HG02759 (cell line): ENCODE measurements around the gene TUBB4B.

Source experiments
- ATAC-seq: cut with Tn5 transposase; IDR thresholded peaks from one replicate; pipeline ENCODE4 v1.9.1; 2021; ENCODE audit warnings: mild to moderate bottlenecking, moderate library complexity; ENCODE audit not compliant: unreplicated experiment

Gene TUBB4B

DNA sequence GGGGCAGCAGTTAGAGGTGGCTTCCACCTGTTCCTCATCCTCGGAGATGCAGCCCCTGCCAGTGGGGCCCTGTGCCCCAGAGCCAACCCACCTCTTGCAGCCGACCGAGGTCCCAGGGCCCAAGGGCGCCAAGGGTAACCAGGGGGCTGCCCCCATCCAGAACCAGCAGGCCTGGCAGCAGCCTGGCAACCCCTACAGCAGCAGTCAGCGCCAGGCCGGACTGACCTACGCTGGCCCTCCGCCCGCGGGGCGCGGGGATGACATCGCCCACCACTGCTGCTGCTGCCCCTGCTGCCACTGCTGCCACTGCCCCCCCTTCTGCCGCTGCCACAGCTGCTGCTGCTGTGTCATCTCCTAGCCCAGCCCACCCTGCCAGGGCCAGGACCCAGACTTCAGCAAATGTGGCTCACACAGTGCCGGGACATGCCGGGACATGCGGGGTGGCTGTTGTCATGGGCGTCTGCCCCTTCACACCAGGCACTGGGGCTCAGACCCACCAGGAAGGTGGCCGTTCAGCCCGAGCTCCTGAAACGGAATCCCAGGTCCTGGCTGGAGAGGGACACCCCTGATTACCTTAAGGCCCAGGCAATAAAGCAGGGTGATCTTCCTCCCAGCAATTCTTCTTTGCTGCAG is 15.3 kb upstream of the TUBB4B start:
- ATAC-seq, result no peak

DNA sequence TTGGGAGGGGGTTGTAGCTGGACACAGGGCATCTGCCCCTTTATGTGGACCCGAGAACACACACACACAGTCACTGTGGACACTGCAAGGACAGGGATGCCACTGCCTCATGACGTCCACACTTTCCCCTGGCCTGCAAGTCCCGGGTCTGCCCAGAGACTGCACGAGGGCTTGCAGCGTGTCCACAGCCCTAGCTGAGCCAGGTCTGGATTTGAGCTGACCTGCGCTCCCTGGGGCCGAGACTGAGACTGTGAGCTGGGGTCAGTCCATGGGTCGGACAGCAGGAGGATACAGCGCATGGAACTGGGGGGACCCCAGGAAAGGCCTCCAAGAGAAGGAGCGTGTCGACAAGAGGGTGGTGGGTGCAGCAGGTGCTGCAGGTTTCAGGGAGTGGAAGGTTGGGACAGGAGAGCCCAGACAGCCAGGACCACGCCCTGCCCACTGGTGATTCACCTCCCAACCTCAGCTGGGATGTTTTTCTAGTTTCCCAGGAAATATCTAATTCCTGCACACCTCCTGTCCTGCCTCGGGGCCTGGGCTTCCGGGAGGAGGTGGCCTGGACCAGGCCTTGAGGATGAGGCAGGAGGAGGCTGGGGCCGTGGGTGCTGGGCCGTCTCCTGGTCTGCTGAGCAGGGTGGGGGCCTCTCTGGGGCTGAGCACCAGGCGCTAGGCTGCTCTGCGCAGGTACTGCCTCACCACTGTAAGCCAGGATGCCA is 14.6 kb upstream of the TUBB4B start:
- no peak for ATAC-seq

DNA sequence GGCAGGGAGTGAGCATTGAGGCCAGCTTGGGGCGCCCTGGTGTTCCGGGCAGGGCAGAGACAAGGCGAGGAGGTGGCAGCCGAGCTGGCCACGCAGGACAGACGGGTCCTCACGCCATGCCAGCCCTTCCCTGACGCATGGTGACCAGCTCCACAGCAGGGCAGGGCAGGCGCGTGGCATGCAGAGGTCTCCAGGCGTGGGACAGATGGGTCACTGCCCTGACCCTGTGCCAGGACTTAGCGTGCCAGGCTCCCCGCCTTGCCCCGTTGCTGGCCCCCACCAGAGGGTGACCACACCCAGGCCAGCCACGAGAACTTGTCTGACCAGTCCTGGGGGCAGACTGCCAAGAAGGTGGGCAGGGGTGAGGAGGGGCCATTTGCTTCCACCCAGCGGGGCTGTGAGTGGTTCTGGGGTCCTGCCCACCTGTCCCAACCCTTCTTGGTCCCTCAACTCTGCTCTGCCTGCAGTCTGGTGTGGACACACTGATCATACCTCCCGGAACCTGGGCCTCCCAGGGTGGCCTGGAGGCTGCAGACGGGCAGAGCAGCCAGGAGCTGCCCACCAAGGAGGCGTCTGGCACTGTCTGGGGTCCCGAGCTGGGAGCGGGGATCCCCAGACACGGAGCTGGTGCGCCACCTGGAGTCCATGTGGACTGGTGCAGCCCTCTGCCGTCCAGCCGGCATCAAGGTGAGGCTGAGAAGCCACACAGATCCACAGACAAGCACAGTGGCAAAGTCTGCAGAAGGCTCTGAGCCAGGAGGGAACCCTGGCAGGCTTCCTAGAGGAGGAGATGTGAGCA is 13.8 kb upstream of the TUBB4B start, which contains the start of gene RNF224:
Gene RNF224, plus strand, starts transcription at position 449 of the 799 bp plus-strand sequence. CDS start 834 bp downstream, outside the sequence.
- ATAC-seq, result no peak

DNA sequence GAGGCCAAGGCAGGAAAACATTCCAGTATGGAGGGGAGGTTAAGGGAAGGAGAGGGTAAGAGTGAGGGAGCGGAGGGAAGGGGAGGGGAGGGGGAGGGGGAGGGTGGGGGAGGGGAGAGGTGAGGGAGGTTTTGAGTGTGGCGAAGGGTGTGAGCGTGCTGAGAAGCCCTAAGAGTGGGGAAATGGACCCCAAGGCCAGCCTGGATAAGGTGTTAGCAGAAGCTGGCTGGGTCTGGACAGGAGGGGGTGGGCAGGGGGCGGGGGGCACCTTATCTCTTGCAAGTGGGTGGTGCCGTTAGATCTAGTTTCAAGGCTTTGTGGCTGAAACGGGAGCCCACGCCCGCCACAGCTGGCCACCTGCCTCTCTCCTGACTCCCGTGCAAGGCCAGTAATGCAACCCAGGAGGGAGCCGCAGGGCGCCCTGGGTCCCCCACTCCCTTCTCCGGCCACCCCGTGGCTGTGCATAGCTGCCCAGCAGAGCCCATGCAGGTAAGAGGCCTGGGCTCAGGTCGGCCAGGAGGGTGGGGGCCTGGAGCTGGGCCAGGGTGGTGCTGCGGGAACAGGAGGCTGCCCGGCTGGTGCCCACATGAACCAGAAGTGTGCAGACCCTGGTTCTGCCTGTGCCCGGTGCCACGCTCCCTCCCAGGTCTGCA is 13.1 kb upstream of the TUBB4B start:
- no peak for ATAC-seq

DNA sequence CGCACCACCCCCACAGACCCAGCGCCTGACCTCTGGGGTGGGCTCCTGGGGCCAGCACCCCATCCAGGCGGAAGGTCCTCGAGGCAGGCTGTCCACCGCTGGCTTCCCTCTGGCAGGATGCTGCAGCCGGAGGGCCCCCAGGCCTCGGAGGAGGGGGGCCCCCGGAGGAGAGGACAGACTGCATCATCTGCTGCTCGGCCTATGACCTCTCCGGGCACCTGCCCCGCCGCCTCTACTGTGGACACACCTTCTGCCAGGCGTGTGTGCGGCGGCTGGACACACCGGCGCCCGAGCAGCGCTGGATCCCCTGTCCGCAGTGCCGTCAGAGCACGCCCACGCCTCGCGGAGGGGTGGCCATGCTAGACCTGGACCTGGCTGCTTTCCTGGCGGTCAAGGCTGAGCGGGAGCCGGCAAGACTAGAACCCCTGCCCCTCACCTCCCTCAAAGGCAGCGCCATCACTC is 12.6 kb upstream of the TUBB4B start:
- ATAC-seq, result no peak

DNA sequence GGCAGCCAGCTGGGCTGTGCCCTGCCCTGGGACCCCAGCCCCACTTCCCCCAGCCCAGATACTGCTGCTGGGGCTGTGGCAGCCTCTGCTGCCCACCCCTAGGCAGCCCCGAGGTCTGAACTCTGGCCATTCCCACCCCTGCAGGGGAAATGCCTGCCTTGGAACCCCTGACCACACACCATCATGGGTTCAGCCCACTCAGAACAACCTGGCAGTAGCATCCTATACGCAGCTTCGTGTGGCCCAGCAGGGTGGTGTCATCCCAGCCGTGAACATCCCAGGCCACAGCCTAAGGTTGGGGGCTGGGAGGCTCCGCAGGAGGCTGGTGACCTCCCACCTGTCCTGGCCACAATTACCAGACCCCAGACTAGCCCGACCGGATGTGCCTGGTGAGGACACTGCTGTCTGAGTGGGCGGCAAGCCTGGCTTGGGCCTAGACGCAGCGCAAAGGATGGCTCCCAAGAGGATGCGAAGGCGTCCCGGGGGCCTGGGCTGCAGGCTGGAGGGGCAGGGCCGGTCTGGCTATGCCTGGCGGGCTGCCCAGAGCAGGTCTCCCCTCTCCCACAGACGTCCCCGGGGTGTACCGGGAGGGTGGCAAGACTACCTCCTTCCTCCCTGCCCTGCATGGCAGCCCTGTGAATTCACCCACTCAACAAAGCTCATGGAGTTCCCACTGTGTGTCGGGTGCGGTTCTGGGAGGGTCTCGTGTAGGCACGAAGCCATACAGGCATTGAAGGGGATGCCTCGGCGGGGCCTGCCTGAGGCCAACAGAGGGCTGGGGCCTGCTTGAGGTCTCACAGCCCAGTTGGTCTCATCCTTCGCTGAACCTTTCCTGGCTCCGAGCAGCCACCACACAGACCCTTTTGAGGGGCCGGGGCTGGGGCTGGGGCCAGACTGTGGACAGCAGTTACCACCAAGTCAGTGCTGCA is 11.9 kb upstream of the TUBB4B start:
- ATAC-seq, result no peak

DNA sequence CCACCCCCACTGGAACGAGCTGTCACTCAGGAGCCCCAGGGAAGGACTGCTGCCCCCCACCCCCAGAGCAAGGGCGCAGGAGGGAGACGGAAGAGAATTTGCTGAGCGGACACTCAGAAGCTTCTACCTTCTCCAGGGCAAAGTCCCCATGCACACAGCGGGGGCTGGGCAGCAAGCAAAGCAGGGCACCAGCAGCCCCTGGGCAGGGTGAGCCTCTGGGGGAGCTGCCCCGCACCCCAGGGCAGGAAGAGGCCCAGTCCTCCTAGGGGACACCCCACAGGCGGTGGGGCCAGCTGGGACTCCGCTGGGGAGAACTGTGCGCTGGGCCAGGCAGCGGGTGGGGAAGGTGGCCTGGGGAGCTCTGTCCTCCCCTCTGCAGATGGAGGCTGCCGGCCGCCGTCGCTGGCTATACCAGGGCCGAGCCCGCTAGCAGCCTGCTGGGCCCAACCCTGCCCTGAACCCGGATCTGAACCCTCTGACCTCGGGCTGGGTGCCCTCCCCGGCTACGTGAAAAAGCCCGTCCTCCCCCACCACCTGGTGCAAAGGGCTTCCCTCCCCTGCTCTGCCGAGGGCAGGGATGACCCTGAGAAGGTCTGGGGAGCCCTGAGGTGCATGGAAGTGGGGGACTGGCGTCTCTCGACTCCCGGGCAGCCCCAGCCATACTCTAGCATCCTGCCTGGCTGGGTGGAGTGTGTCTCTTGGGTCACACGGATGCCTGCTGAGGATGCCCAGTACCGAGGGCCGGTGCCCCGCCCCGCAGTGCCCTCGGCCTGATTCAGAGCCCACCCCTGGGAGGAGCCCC is 11.0 kb upstream of the TUBB4B start:
- ATAC-seq, result no peak

DNA sequence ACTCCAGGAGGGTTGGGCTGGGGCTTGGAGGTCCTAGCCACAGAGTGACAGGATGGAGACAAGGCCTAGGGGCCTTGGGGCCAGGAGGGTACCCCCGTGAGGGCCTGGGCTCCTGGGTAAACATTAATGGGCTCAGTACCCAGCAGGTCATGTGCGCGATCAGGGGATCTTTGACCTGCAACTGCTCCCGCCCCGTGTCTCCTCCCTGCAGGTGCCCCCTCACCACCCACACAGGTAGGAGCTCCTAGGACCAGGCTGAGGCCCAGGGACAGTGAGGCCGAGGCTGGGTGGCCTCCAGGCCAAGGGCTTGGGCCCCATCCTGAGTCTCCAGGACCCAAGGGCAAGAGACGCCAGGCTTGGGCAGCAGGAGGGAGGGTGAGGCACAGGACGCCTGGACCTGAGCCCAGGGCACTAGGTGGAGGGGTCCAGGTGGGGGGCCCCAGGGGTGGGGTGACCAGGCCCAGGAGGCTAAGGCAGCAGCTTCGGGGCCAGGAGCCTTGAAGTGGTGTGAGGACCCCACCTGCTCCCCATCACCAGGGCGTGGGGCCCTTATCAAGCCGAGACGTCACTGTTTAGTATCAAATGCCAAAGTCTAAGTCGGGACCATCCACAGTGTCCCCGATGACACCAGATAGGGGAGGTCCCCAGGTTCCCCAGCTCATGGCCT is 10.2 kb upstream of the TUBB4B start, which contains the start of gene SLC34A3:
Gene SLC34A3, plus strand, starts transcription at position 197 of the 667 bp plus-strand sequence. CDS start 802 bp downstream, outside the sequence.
- ATAC-seq, result no peak

DNA sequence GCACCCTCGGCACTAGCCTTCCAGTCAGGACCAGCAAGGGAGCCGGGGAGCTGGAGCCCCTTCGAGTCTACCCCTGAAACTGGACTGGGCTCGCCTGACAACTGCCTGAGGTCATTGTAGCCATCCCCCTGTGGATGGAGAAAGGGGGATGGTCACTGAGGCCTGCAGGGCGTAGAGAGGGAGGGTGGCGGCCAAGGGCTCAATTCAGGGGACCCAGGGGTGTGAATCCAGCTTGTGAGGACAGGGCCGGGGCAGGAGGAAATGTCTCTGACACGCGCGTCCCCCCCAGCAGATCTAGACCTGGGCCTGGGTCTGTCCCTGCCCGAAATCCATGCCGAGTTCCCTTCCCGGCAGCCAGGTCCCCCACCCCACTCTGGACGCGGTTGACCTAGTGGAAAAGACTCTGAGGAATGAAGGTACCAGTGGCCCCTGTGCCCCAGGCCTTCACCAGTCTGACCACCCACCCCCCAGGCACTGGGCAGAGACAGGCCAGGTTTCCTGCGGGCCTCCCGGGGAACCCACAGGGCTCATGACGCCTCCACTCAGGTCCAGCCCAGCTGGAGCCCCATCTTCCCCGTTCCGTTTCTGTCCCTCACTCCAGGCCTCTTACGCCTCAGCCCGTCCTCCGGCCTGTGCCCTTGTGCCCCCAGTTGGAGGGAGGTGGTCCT is 9.6 kb upstream of the TUBB4B start:
- no peak for ATAC-seq

DNA sequence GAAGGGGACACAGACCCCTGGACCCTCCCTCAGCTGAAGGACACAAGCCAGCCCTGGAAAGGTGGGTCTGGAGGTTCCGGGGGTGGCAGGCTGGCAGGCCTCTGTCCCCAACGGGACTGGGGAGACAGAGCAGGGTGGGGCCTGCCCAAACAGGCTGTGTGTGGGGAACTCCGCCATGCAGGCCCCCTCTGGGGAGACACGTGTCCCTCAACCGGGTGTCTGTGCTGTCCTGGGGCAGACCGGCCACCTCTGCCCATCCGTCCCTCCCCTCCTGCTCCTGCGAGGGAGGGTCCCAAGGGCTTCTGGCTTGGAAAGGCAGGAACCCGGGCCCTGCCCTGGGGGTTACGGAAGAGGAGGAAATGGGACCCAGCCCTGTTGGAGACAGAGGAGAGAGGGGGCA is 9.0 kb upstream of the TUBB4B start:
- ATAC-seq, result no peak

DNA sequence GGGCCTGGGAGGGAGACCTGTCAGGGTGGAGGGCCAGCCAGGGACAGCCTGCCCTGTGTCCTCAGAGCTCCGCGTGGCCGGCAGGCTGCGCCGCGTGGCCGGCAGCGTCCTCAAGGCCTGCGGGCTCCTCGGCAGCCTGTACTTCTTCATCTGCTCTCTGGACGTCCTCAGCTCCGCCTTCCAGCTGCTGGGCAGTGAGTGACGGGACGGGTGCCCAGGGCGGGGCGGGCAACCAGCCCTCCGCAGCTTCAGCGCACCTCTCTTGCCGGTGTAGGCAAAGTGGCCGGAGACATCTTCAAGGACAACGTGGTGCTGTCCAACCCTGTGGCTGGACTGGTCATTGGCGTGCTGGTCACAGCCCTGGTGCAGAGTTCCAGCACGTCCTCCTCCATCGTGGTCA is 8.6 kb upstream of the TUBB4B start:
- ATAC-seq, result no peak

DNA sequence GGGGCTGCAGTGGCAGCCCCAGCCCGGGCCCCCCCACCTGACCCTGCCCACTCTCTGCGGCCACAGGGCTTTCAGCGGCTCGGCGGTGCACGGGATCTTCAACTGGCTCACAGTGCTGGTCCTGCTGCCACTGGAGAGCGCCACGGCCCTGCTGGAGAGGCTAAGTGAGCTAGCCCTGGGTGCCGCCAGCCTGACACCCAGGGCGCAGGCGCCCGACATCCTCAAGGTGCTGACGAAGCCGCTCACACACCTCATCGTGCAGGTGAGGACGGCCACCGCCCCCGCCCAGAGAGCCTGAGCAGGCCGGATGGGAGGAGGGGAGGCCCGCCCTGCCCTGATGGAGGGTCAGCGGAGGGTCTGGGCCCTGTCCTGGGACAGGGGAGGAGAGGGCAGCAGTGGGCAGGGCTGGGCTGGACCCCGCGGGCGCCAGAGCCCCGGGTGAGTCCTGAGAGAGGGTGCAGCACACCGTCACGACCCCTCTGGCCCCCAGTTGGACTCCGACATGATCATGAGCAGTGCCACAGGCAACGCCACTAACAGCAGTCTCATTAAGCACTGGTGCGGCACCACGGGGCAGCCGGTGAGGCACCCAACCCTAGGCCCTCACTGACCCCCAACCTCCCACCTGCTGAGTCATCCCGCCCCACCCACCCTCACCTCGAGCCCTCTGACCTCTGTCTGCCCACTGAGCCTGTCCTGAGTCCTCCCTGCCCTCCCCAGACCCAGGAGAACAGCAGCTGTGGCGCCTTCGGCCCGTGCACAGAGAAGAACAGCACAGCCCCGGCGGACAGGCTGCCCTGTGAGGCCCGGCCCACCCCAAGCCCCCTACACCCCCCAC is 7.7 kb upstream of the TUBB4B start:
- ATAC-seq, result no peak

DNA sequence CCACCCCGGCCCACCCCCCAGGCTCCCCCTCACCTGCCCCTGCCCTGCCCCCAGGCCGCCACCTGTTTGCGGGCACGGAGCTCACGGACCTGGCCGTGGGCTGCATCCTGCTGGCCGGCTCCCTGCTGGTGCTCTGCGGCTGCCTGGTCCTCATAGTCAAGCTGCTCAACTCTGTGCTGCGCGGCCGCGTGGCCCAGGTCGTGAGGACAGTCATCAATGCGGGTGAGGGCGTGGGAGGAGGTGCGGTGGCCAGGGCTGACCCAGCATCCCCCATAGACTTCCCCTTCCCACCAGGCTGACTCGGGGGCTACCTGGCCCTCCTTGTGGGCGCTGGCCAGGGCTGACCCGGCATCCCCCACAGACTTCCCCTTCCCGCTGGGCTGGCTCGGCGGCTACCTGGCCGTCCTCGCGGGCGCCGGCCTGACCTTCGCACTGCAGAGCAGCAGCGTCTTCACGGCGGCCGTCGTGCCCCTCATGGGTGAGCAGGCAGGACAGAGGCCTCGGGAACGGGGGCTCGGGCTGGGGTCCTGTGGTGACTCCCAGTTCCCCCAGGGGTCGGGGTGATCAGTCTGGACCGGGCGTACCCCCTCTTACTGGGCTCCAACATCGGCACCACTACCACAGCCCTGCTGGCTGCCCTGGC is 6.9 kb upstream of the TUBB4B start:
- ATAC-seq, result no peak

DNA sequence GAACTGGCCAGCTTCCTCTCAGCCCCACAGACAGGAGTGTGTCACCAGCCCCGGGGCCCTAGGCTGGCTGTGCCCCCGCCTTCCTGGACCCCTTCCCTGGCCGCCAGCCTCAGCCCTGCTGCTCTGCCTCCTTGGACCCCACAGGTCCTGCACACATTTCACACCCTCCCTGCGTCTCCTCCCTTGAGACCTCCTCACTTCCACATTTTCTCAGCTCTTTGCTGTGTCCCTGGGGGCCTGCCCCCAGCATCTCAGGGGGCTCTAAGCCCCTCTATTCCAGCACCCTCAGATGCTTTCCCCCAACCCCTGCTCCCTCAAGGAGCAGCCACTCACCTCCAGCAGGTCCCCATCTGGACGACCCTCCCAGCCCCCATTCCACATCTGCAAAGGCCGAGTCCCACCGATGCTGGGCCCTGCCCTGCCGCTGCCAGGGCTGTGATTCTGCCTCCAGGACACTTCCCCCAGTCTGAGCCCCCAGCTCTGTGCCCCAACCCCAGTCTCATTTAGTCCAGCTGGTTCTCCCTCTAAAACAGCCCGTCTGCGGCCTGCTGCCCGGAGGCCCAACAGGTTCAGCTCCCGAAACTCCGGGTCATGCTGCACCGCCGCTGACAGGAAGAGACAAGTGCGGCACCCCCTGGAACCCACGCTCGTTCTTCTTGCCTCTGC is 6.2 kb upstream of the TUBB4B start:
- no peak for ATAC-seq

DNA sequence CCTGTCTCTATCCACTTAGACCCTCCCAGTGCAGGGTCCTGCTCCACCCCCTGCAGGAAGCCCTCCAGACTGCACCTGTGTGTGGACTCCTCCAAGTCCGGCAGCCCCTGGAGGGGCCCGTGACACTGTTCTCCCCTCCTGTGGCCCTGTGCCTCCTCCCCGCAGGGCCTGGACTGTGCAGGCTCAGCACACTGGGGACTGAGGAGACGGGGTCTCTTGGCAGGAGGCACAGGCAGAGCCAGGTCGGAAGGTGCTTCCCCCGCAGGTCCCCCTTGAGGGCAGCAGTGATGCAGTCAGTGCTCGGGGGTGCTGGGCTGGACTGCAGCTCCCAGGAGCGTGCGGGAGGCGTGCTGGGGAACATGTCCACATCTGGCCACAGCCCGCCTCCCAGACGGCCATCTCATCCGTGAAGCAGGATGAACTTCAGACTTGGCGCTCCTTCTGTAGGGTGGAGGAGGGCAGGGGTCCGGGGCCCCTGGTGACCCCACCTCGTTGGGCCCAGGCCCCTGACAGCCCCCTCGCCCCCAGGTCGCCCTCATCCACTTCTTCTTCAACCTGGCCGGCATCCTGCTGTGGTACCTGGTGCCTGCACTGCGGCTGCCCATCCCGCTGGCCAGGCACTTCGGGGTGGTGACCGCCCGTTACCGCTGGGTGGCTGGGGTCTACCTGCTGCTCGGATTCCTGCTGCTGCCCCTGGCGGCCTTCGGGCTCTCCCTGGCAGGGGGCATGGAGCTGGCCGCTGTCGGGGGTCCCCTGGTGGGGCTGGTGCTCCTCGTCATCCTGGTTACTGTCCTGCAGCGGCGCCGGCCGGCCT is 5.5 kb upstream of the TUBB4B start:
- ATAC-seq, result no peak
